ENCODE measurements around the gene ANKRD61.

DNA sequence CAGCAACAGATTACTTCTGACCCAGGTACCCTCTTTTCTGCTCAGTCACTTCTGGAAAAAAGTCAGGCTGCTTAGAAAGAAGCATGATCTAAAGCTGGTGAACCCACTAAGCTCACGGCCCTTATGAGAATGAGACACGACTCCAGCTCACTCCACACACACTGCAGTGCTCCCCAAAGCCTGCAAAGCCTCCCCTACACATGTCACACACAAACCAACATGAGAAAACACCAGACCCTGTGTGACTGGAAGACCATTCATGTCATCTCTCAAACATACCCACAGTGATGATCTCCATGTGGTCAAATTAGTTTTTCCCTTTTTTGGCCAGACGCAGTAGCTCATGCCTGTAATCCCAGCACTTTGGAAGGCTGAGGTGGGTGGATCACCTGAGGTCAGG lies 391 bp downstream of the ANKRD61 start:
- TF ChIP-seq, protein P1, sequence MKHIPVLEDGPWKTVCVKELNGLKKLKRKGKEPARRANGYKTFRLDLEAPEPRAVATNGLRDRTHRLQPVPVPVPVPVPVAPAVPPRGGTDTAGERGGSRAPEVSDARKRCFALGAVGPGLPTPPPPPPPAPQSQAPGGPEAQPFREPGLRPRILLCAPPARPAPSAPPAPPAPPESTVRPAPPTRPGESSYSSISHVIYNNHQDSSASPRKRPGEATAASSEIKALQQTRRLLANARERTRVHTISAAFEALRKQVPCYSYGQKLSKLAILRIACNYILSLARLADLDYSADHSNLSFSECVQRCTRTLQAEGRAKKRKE (CRISPR knock-in tag; IDR thresholded peaks at IDR 0.05; ENCODE audit: low read depth) = no peak
- TF ChIP-seq ZFP36 (IDR thresholded peaks at IDR 0.05; ENCODE audit: borderline replicate concordance, partially characterized antibody) (no peak), PHF8 (IDR thresholded peaks at IDR 0.05; ENCODE audit: borderline replicate concordance, low read depth) (no peak), EP300 (IDR thresholded peaks at IDR 0.05) (no peak), RCOR1 (IDR thresholded peaks at IDR 0.05; ENCODE audit: low read depth, low read length) (no peak), HDAC2 (IDR thresholded peaks at IDR 0.05) (no peak), KDM5A (IDR thresholded peaks at IDR 0.05) (no peak), SMC3 (IDR thresholded peaks at IDR 0.05) (no peak), GATA3 (IDR thresholded peaks at IDR 0.05; ENCODE audit: borderline replicate concordance) (no peak)
- TF ChIP-seq, protein P2, sequence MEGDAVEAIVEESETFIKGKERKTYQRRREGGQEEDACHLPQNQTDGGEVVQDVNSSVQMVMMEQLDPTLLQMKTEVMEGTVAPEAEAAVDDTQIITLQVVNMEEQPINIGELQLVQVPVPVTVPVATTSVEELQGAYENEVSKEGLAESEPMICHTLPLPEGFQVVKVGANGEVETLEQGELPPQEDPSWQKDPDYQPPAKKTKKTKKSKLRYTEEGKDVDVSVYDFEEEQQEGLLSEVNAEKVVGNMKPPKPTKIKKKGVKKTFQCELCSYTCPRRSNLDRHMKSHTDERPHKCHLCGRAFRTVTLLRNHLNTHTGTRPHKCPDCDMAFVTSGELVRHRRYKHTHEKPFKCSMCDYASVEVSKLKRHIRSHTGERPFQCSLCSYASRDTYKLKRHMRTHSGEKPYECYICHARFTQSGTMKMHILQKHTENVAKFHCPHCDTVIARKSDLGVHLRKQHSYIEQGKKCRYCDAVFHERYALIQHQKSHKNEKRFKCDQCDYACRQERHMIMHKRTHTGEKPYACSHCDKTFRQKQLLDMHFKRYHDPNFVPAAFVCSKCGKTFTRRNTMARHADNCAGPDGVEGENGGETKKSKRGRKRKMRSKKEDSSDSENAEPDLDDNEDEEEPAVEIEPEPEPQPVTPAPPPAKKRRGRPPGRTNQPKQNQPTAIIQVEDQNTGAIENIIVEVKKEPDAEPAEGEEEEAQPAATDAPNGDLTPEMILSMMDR (IDR thresholded peaks at IDR 0.05) = no peak
- TF ChIP-seq, protein P3, sequence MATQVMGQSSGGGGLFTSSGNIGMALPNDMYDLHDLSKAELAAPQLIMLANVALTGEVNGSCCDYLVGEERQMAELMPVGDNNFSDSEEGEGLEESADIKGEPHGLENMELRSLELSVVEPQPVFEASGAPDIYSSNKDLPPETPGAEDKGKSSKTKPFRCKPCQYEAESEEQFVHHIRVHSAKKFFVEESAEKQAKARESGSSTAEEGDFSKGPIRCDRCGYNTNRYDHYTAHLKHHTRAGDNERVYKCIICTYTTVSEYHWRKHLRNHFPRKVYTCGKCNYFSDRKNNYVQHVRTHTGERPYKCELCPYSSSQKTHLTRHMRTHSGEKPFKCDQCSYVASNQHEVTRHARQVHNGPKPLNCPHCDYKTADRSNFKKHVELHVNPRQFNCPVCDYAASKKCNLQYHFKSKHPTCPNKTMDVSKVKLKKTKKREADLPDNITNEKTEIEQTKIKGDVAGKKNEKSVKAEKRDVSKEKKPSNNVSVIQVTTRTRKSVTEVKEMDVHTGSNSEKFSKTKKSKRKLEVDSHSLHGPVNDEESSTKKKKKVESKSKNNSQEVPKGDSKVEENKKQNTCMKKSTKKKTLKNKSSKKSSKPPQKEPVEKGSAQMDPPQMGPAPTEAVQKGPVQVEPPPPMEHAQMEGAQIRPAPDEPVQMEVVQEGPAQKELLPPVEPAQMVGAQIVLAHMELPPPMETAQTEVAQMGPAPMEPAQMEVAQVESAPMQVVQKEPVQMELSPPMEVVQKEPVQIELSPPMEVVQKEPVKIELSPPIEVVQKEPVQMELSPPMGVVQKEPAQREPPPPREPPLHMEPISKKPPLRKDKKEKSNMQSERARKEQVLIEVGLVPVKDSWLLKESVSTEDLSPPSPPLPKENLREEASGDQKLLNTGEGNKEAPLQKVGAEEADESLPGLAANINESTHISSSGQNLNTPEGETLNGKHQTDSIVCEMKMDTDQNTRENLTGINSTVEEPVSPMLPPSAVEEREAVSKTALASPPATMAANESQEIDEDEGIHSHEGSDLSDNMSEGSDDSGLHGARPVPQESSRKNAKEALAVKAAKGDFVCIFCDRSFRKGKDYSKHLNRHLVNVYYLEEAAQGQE (IDR thresholded peaks at IDR 0.05) = no peak

Data from A549 (cell line).